NCI-H1694 (cell line): ENCODE measurements around the gene CELF3.

Experiments used
- DNase-seq: peaks from one replicate; lab custom pipeline; 2025; lab: John Stamatoyannopoulos, UW

CELF3 gene

DNA sequence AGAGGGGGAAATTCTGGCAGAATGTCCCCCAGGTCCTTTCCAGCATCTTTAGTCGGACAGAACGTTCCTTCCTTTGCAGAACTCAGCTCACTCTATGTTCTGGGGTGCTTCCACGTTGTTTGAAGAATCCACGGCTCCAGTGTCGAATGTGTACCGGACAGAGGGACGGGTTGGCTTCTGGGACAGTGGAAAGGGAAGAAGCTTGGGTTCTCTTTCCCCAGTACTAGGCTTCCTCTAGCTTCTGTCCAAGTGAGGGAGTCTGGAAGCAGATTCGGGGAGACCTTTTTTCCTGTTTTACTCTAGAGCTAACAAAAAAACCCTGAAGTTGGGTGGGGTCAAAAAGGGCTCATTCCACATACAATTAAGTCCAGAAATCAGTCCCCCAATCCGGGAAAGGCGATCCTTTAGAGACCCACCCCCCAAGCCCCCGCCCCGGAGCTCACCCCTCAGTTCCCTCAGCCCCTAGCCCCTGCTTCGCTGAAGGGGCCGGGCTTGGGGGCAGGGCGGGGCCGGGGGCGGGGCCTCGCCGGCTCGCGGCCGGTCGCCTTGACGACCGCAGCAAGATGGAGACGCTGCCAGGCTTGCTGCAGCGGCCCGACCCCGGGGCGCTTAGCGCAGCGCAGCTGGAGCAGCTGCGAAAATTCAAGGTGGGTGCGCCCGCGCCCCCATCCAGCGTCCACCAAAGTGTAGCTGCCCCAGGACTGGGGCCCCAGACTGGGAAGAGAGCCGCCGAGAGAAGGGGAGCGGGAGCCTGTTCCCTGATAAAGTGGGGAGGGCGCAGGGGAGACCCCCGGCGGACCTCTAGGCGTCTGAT is 4.6 kb upstream of the CELF3 start, which contains the start of gene RIIAD1:
Gene RIIAD1, plus strand, starts transcription at position 549 of the 814 bp plus-strand sequence. Its CDS starts 15 bp downstream, at position 564.
- no peak for DNase-seq

DNA sequence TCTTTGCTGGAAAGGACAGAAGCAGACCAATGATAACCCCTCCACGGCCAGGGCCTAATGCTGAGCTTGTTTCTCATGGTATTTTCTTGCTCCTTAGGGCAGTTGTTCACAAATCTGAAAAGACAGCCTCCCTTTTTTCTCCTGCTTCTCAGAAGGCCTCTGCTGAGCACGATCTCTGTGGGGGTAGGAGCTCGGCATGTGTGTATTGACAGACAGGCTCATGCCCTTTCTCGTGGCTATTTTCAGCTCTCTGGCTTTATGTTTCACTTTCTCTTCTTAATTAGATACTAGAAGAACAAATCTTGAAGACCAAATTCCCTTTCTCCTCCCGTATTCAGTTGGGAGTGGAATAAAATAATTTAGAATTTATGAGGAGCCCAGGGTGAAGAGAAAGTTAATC is 4.0 kb upstream of the CELF3 start:
- DNase-seq = no peak

DNA sequence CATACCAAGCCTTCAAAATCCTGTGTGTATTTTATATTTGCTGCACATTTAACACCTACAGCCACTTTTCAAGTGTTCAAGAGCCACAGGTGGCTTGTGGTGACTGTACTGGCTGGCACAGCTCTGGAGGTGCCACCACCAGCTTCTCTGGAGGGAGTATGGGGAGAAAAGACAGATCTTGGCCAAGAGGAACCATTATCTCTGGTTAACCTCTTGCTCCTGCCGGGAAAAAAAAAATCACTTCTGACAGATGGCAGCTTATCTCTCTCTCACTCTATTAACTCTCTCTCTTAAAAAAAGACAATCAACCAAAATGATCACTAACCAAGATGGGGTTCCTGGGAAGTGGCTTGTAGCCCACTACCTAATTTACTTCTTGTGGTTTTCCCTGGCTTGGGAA is 3.5 kb upstream of the CELF3 start:
- no peak for DNase-seq

DNA sequence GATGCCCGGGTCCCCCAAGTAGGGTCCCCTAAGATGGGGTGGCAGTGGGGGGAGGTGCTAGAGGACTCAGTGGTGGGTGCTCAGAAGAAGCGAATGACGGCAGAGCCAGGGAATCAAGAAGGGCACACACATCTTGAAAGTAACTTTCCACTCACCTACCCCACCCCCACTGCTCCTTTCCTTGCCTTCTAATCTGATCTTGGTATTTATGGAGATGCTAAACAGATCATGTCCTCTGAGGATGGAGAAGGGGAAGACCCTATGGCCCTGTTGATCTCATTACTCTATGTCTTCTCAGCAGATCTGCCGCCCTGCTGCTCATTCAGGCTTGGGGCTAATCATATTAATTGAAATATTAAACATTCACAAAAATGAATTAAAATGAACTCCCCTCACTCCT is 2.1 kb upstream of the CELF3 start:
- no peak for DNase-seq

DNA sequence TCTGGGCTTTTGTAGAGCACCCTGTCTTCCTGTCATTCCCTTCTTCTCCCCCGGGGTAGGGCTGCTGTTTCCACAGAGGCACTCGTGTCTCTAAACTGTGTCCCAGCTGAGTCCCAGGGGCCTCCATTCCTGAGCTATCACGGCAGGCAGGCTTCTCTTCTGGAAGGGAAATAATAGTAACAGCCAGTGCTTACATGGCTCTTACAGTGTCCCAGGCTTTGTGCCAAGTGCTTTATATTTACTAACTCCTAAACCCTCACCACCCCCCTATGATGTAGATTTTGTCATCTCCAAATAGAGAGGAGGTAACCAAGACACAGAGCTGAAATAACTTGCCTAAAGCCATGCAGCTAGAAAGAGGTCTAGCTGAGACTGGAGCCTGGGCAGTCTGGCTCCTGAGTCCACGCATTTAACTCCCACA is 1.4 kb upstream of the CELF3 start:
- DNase-seq = peak; percentile 35

DNA sequence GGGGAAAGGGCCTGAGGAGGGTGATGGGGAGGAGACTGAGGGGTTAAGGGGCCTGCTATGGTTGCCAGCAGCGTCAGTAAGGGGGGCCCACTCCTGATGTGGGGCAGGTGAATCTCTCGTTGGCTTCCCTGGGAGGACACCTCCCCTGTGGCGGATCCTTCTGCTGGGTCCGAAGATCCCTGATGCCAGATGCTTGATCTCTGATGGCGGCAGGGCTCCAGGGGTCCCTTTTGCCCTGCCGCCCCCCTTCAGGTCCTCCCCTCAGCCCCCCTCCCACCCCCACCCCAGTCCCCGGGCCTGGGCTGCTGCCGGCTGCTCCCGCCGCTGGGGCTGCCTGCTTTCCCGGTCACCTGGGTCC is 219 bp downstream of the CELF3 start:
- no peak for DNase-seq

DNA sequence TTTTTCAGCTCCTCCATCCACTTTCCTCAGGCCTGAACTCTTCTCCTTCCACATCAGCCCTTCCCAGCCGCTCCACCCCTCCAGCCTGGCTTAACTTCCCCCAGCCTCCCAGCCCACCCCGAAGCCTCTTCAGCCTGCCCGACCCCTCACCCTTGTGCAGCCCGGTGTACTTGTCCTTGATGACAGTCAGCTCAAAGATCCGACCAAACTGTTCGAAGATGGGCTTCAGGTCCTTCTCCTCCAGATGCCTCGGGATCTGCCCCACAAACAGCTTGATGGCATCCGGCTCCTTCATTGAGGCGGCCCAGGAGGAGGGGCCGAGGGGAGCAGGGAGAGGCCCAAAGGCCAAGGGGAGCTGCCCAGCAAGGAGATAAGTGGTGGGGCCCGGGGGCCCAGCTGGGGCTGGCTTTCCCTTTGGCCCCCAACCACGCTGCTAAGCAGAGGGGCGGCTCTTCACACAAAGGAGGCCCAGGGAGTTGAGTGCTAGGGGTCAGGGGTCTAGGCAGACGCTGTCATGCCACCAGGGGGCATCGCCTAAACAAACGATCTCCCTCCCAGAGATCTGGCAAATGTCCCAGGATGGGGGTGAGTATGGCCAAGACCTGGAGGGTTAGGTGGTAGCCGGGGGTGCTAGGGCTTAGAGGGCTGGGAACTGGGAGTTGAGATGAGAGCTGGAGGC is 738 bp downstream of the CELF3 start:
- peak; percentile 82 for DNase-seq

DNA sequence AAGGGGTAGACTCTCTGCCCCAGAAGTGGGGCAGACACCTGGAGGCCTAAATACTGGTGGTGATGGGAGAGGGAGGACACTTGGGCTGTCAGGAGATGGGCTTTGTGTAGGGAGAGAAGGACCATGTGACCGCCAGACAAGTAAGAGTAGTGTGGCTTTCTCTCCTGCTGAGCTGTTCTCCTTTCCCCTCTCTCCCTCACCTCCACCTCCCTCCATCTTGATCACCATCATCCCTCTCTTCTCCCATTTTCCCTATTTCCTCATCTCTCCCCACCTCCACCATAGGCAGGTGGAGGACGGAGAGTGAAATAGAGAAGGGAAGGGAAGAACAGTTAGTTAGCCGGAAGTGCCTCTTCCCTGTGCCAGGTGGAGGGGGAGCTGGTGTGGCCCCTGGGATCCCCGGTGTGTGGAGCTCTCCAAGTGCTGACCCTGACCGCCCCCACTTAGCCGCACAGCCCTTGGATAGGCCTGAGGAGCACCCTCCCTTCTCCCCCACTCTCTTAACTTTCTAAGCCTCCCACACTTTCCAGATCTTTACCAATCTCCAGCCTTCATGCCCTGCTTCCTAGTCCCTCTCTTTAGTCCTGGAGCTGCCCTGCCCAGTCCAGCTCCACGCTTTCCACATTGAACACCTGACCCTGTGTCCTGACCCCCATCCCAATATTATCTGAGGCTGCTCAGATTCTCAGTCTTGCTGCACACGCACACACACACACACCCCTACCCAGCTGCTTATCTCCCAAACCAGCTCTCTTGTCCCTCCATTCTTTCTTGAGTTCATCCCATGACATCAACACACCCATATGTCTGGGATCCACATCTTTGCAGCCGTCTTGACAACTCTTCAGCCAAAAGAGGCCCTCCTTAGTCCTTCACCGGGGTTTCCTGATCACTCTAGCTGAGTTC is 1.5 kb downstream of the CELF3 start:
- DNase-seq = no peak

DNA sequence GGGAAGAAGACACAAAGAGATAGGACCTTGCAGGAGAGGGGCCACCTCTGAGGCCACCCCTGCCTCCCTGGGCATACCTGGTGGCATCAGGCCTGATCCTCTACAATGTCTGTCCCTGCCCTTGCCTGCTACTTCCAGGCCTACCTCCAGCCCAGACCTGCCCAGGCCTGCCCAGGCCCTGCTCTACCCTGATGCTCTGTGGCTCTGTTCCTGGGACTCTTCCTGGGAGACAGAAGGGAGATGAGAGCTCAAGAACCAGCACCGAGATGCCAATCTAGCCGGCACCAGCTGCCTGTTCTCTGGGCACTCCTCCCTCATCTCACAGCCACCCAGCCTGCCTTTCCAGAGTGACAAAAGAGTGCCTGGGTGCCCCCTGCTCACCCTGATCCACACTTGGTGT is 2.7 kb downstream of the CELF3 start:
- DNase-seq = peak; percentile 74

DNA sequence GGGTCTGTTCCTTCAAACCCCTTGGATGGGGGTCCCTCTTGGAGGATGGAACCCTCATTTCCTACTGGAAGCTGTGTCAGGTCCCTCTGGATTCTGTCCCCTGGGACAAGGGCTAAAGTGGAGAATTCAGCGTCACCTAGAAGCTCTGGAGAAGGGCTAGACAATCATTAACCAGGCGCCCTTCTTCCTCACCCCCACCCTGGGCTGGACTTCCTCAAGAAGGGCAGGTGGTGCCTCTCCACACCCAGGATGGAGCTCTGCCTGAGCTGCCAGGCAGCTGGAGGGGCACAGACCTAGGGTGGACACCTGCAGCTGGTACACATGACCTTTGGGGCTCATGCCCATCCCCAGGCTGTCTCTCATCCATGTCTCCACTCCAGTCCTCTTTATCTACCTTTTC is 3.6 kb downstream of the CELF3 start:
- no peak for DNase-seq

DNA sequence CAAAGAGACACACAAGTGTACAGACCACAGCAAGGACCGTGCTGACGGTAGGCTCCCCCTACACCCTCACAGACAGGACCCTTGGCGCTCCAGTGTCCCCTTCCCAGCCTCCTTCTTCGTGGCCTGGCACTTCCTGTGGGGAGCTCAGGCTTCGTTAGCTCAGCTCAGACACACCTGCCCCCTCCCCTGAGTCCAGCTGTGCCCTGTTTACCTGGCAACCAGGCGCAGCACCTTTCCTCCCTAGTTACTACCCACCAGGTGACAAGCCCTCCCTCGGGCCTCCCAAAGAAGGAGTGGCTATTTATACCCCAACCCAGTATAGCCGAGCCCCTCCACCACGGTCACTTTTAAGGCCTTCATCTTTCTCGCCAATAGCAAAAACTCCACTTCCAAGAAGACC is 4.7 kb downstream of the CELF3 start:
- DNase-seq = no peak

DNA sequence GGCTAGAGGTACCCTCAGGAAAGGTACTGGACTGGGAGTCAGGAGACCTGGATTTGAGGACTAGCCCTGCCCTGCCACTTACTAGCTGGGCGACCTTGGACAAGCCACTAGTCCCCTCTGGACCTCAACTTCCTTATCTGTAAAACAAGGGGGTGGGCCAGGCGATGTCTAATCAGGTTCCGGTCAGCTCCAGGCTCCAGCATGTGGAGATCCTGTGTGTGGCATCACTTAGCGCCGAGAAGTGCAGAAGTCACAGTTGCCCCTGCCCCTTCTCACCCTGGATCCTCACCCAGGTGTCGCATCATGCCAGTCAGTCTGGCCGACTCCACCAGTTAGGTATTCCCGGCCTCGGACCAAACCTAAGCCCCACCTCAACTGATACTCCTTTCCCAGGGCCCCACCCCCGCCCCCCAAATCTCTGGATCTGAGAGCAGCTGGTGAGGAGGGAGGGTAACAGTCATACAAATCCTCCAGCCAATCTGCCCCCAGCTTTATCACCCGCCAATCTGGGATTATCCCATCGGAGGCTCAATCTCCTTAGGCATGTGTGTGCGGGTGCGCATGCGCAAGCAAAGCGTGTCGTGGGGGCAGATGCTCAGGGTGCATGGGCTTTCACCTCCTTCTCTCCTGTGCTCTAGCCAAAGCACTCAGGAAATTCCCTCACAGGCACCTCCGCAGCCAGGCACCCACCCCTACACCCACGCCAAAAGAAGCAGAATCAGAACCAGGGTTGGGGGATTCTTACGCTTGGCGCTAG is 5.4 kb downstream of the CELF3 start:
- no peak for DNase-seq

DNA sequence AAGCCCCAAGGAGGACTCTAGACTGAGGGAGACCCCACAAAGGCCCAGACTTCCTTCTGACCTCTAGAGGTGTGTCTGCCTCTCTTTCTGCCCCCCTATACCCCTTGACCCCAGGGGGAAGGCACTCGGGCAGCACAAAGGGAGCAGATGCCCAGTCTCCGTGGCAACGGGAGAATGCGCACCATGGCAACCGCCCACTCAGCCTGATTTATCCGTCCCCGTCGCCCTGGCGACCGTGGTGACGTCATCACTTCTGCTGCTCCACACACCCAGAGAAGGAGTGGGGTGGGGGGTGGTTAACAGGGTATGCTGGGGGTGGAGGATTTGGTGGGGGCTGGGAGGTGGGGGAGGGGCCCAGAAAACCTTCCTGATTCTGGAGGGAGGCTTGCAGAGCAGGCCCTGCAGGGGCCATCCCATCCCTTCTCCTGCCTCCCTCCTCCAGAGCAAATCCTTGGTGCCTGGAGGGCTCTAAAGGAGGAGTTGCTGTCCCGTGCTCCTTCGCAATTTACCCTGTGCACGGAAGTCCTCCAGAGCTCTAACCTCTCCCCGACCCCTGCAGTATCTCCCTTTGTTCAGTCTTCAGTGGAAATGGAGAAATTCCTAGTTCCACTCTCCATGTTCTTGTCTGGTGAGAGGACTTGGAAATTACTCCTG is 6.3 kb downstream of the CELF3 start:
- DNase-seq = peak; percentile 25

DNA sequence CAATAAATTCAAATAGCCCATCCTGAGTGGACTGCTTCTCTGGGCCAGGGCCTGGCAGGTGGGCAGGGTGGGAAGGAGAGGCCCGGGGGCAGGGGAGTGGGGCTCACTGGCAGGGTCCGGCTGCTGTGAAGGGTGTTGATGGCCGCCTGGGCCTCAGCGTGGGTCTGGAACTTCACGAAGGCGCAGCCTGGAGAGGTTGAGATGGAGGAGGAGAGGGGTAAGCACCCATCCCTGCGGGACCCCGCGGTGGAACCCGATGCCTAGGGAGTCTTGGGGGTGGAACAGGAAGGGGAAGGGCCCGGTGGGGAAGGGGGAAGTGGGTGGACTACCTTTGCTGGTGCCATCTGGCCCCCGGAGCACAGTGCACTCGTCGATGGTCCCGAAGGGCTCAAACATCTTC is 7.7 kb downstream of the CELF3 start:
- no peak for DNase-seq

DNA sequence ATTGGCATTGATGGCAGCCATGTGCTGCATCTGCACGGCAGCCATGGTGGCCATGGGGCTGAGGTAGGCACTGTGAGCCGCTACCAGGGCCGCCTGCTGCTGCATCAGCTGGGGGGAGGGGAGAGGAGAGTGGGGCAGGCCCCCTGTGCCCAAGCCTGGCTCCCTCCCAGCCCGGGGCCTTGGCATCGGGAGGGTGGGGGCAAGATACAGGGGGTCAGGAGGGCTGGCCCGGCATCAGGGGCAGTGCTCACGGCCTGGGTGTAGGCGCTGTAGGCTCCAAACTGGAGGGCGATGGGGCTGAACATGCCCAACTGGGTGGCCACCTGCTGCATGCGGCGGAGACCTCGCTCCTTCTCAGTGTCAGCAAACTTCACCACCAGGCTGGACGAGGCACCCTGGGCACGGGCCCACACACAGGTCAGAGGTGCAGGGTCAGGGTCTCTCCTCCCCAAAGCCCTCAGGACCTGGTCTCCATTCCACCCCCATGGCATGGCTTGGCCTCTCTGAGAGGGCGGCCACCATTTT is 9.0 kb downstream of the CELF3 start:
- no peak for DNase-seq

DNA sequence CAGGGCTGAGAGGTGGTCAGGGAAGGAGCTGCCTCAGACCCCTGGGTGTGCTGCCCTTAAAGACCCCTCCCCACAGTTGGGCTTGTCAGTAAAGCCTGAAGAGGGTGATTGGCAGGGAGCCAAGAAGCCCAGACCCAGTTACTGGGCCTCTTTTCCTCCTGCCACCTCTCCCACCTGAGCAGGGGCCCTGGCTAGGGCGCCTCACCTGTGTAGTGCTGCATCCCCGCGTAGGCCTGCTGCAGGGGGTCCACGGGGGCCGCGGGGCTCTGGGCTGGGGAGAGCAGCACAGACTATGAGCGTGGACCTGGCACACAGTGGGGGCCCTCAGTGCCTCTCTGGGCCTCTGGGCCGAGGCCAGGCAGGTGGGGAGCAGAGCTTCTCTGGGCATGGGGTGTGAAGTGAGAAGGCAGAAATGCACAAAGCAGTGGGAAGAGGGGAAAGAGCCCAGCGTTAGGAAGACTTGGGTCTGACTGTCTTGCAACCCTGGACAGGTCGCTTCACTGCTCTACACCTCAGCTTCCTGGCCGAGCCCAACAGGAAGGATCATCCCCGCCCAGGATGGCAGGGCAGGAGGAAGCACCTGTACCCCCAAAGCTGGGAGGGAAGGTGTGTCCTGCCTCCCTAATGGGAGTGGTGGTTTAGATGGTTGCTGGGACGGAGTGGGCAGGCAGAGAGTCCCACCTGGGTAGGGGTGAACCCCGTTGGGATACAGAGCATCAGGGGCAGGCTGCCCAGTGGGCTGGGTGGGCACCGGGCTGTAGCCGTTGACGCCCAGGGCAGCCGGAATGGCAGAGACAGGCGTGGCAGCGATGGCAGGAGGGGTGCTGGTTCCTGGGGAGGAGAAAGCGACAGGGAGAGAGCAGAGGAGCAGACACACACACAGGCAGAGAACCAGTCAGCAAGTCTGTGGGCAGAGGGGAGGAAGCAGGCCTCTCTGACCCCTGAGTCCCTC is 9.9 kb downstream of the CELF3 start:
- DNase-seq = no peak

DNA sequence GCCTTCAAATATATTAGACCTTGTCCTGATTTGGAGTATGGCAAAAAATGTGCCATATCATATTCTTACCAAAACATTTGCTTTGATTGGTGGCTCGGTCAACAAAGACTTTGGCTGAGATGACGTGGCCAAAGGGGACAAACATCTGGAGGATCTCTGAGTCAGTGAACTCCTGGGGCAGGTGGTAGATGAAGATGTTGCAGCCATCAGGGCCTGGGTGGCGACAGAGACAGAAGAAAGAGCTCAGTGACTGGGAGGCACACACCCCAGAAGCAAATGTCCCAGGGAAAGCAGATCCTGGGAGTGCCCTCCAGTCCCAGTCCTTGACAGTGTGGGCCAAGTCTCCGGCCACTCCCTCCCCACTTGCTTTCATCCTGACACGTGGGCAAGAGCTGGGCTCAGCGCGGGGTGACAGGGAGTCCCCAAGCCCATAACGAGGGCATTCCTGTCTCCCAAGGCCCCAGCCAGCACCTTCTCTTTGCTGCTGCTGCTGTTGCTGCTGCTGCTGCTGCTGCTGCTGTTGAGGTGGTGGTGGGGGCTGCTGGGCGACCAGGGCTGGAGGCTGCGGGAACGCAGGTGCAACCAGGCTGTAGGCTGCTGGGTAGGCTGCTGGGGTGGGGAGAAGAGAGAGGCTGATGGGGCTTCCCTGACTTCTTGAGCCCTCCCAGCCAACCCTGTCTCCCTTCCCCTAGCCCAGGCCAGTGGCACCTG is 10.7 kb downstream of the CELF3 start:
- no peak for DNase-seq

DNA sequence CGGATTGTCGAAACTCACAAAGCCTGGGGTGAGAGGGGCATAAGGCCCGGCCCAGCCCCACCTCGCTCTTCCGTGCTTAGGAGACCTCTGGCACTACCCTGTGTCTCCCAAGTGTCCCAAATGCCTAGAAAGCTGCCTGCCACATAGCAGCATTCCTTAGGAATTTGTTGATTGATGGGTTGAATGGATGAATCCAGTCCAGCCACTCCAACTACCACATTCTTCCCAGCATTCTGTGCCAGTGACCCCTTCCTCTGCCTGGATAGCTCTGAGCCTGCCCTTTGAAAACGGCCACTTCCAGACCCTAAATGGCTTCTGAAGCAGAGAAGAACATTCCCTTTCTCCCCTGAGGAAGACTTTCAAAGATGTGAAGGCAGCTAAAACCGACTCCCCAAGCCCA is 11.5 kb downstream of the CELF3 start:
- no peak for DNase-seq

DNA sequence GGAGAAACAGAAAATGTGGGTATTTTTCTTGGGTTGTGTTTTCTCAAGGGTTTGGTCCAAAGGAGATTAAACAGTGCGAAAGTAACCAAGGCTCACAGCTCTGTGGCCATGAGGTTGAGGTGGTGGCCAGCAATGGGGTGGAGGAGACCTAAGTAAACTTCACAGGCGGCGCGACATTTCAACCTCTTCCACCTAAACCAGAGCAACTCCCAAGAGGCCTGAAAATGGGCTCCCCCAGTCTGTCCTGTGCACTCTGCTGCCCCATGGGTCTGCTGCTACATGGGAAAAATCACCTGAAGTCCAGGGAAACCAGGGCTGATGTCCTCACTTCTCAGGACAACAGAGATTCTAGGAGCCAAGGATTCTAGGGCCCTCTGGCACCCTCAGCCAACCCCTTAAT is 12.4 kb downstream of the CELF3 start:
- no peak for DNase-seq
